GM12801 (cell line): ENCODE results near the gene PYCR2.

Experiments
- TF ChIP-seq, protein P1 (sequence below): IDR thresholded peaks from one replicate; pipeline ENCODE4 v1.5.1; 2011; ENCODE audit warnings: control low read depth; ENCODE audit not compliant: insufficient read length; ENCODE audit errors: extremely low read depth

PYCR2 gene

GRCh38 chr1:225940385-225941151 lies 16.5 kb upstream of the PYCR2 start:
- TF ChIP-seq, protein P1, sequence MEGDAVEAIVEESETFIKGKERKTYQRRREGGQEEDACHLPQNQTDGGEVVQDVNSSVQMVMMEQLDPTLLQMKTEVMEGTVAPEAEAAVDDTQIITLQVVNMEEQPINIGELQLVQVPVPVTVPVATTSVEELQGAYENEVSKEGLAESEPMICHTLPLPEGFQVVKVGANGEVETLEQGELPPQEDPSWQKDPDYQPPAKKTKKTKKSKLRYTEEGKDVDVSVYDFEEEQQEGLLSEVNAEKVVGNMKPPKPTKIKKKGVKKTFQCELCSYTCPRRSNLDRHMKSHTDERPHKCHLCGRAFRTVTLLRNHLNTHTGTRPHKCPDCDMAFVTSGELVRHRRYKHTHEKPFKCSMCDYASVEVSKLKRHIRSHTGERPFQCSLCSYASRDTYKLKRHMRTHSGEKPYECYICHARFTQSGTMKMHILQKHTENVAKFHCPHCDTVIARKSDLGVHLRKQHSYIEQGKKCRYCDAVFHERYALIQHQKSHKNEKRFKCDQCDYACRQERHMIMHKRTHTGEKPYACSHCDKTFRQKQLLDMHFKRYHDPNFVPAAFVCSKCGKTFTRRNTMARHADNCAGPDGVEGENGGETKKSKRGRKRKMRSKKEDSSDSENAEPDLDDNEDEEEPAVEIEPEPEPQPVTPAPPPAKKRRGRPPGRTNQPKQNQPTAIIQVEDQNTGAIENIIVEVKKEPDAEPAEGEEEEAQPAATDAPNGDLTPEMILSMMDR, result no peak

DNA sequence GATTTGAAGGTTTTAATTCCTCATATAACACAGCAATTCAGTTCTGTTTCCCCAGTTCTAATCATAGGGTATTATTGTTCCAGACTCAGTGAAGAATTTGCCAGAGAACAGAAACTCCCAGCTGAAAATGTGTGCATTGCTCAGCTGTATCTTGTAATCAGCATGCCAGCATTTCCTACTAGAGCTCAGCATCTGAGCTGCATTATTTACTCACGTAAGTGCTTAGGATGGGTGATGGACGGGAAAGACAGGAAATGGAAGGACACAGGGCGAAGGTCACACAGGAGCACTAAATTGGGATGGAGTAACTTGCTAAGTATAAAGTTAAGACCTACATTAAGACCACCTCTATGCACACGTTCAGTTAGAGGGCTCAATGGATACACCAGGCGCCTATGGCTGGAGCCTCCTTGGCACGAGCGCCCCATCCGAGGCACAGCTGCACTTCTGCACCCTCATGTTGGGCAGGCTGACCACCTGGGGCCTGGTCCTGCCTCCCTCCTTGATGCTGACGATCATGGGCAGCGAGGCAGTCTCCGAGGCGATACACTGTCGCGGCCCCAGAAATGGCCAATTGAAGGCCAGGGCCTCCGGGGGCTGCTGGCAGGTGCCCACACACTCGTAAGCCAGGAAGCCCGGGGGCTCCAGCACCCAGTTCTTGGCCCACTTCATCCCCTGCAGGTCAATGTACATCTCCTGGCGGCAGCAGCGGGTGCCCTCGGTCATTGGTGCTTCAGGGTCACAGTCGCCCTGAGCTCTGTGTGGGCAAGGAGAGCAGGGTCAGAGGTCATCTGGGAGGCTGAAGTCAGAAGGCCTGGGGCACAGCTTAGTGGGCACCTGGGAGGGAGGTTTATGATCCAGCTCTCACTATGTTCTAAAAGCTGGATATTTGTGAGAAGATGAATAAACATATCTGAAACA lies 13.3 kb upstream of the PYCR2 start:
- TF ChIP-seq, protein P1, result no peak

GRCh38 chr1:225936523-225936922 lies 12.5 kb upstream of the PYCR2 start:
- TF ChIP-seq, protein P1, result no peak

GRCh38 chr1:225934711-225935110 lies 10.7 kb upstream of the PYCR2 start:
- TF ChIP-seq, protein P1, result no peak

- TF ChIP-seq, protein P1, result no peak
Observed at GRCh38 chr1:225933072-225933471, 9.0 kb upstream of the PYCR2 start.

DNA sequence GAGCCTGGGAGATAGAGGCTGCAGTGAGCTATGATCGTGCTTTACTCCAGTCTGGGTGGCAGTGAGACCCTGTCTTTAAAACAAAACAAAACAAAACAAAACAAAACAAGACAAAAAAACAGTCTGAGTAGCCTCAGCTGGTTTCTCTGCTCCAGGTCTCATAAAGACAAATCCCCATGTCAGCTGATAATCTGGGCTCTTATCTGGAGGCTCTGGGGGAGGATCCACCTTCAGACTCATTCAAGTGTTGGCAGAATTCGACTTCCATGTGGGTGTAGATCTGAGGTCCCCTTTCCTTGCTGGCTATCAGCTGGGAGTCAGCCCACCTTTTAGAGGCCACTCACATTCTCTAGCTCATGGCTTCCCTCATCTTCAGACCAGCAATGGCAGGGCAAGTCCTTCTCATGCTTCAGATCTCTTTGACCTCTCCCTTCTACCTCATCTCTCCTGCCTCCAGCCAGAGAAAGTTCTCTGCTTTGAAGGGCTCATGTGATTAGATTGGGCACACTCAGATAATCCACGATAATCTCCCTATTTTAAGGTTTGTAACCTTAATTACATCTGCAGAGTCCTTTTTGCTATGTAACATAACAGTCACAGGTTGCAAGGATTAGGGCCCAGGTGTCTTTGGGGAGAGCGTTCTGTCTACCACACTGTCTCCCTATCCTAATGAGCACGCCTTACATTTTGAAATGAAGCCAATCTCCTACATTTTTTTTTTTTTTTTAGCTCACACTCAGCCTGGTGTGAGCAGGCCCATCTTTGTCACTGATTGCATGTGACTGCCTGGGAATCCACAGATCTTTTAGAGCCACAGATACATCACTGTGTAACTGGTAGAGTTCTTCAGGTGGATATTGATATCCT lies 7.5 kb upstream of the PYCR2 start:
- TF ChIP-seq, protein P1, result no peak
